ENCODE measurements around the gene TPST2.

Gene TPST2

DNA sequence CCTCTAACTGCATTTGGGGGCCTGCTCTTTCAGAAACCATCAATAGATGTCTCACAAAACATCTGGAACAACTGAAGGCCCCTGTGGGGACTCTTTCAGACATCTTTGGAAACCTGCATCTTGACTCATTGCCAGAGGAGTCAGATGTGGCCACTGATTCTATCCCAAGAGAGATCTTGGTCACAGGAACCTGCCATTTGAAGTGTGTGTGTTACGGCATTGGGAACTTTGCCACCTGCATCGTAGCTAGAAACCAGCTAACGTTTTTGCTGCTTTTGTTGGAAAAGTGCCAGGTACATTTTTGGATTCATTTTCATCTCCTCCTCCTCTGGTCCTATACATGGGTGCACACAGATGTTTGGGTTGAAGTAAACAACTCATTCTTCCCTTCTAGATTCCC is 101.9 kb downstream of the TPST2 start:
- DNase-seq, result no peak

DNA sequence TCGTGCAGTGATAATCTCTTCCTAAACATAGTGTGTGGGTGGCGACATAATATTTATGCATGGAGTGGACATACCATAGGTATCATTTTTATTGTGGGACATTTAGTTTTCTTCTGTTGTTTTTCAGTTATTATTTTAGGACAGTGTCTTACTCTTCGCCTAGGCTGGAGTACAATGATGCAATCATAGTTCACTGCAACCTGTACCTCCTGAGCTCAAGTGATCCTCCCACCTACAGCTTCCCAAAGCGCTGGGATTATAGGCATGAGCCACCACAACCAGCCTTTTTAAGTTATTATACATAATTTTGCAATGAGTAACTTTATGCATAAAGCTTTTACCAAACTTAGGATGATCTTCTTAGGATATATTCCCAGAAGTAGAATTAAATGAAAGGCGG is 103.5 kb downstream of the TPST2 start:
- no peak for DNase-seq

DNA sequence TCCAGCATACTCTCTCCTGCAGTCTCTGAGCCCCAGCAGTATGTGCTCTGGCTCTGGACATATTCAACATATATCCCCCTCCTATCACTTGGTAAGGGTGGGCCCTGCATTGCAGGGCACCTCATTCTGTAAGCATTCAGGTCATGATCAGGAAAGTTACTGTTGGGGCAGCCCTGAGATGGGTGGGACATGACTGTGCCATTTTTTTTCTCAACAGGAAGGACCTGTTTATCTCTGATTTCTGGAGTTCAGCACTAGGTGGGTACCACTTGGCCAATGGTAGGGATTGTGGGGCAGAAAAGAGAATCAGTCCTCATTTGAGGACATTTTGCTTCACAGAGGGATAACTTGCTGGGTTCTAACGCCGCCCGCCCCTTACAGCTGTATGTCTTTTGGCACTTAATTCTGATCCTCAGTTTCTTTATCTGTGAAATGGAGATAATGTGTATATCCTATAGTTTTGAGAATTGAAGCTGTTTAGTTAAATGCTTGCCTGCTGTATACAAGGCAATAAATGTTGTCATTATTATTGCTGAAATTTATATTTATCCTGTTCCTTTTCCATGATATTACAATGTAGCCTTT is 104.0 kb downstream of the TPST2 start:
- no peak for DNase-seq

DNA sequence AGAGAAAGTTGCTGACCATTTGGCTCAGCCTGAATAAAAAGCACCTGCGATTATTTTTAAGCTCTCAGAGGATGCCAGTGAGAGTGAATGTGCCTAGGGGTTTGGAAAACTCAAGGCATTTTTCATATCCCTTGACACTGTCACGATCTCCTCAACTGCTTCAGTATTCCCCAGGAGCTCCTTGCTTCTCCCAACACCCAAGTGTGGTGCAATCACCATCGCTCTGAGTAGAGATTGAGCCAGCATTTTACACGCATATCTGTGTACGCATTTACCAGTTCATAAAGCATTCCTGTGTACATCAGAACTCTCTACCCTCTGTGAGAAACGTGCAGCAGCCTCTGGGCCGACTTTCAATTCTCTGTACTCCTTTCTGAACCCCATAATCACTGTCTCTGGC is 104.9 kb downstream of the TPST2 start:
- DNase-seq, result no peak

DNA sequence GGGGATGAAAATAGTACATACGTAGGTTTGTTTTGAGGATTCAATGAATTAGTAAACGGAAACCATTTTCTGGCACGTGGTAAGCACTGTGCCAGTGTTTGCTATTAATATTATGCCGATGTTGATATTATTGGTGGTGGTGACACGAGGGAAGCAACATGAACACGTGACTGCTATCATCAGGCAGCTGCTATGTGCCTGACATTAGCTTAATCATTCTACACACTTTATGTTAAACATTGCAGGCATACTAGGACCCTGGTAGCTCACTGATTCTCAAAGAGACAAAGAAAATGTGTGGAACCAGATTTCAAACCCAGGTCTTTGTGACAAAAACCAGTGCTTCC is 105.6 kb downstream of the TPST2 start:
- DNase-seq, result no peak

DNA sequence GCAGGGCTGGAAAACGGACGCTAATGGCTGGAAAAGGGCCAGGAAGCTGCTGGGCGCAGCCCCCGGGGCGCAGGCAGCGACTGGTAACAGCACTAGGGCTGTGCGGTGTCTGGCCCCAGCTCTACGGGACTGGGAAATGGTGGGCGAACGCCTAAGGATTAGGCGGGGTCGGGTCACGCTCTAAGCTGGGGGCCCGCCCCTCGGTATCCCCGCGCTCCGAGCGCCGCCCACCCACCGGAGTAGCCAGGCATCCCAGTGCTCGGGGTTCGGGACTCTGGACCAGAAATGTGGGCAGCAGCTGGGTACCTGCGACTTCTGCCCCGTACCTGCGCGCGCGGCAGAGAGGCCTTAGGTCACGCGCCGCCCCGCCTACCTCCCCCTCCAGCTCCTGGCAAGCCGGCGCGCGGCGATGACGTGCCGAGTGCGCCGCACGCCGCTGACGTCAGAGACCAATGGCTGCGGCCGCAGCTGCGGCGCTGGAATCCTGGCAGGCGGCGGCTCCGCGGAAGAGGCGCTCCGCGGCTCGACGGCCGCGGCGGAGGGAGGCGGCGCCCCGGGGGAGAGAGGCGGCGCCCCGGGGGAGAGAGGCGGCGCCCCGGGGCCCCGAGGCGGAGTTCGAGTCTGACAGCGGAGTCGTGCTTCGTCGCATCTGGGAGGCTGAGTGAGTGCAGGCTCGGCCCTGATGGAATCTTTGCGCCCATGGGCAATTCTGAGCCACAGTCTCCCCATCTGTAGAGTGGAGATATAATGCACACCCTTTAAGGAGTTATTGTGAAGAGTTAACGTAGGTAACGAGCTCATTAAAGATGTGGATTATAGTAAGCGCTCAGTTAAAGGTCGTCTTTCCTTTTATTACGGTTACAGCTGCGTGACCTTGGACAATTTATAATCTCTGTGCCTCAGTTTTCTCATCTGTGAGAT is 106.2 kb downstream of the TPST2 start, which contains the start of the genes HPS4 and SRRD:
HPS4 (minus strand) TSS at position 345 of the 921 bp plus-strand sequence. CDS start 2,021 bp downstream, outside the sequence.
SRRD (plus strand) TSS at position 439 of the 921 bp plus-strand sequence; CDS start at position 453, 14 bp downstream.
- DNase-seq, result peak; percentile 59 to 75

DNA sequence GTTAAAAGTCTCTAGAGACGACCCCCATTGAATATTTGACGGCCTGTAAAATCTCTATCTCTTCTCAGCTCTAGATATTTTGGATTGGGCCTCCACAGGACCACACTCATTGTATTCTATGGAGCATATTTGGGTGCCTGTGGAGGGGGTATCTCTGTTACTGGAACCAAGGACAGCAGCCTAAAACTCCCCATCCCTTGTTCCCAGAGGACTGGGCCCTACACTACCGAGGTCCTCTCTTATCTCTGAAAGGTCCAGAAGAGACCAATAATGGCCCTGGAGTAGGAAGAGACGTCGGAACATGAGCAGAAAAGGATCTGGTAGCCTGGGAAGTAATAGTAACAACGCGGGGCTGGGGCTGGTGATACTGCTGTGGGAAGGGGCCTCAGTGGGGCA is 106.9 kb downstream of the TPST2 start:
- DNase-seq, result no peak

DNA sequence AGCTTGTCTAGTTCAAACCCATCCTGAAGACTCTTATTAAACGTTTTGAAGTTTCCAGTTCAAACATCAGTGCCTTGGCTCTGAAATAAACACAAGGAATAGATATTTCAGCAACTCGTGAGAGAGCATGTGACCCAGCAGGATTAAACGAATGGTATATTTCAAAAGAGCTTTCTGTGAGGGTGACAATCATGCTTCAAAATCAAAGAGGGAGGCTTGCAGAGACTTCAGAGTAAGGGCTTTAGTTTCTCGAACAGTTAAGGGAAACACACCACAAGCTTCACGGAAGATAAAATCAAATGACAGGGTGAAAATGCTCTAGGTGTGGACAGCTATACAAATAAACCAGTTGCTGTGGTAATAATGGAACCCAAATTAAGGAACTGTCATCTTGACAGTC is 107.8 kb downstream of the TPST2 start:
- no peak for DNase-seq

DNA sequence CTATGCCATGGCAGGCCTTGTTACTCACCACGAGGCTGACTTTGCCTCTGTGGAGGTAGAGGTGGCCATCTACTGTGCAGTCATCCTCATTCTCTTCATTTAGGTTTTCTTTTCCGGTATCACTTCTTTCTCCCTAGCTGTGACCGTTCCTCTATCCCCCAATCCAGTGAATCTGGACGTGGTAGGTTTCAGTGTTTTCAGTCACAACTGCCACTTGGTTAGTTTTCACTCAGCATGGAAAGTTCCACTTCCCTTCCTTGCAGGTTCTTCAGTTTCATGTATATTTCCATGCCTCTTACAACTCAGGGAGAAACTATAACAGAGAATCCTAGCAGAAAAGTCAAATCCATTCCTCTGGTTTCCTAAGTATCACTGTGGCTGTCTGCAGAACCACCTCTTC is 108.2 kb downstream of the TPST2 start:
- DNase-seq, result no peak

DNA sequence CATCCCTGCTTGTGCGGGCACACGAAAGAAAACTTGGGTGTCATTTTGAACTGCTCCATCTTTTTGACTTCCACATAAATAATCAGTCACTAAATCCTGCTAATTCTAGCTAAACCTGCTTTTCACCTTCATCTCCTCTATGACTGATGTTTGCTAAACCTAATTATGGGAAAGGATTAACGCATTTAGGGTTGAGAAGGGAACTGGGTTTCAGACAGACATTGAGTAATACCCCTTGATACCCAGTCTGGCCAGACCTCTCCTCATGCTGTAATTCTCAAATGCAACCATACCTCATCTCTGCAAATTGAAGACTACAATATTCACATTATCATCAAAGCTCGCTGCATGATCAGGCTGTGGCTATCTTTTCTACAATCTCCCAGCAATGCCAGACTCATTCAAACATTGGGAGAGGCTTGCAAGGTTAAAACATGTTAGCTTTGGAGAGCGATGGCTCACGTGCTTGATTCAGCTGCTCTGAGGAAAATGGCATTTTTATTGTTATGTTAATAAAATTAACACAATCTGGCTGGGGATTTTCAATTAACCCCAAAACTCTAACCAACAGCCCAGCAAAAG is 108.7 kb downstream of the TPST2 start:
- DNase-seq, result no peak

DNA sequence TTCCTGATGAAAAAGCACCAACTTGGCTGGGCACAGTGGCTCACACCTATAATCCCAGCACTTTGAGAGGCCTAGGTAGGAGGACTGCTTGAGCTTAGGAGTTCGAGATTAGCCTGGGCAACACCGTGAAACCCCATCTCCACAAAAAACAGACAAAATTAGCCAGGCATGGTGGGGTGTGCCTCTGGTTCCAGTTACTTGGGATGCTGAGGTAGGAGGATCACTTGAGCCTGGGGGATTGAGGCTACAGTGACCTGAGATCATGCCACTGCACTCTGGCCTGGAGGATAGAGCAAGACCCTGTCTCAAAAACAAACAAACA is 109.4 kb downstream of the TPST2 start:
- no peak for DNase-seq

DNA sequence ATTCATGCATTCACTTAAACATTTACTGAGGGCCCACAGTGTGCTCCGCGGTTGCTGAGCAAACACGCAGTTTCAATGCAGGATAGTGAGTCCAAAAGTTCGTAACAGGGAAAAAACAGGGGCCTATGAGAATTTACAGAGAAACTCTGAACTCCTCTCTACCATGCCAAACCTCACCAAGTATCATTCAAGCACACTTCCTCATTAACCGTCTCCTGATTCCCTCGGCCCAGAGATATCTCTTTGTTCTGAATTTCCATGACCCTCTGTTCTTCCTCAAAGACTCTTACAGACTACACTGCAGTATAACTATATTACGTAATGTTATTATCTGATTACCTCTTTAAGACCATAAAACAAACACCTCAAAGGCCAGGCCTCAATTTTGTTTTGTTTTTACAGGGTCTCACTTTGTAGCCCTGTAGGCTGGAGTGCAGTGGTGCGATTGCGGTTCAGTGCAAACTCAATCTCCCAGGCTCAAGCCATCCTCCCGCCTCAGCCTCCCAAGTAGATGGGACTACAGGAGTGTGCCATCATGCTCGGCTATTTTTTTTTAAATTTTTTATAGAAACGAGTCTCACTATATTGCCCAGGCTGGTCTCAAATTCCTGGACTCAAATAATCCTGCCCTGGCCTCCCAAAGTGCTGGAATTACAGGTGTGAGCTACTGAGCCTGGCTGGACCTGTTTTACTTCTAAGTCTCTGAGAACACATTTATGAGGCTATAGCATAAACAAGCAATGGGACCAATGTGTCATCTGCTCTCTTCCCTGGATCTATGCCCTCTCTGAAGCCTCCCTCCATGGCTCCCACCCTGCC is 109.9 kb downstream of the TPST2 start:
- peak; percentile 64 to 71 for DNase-seq

DNA sequence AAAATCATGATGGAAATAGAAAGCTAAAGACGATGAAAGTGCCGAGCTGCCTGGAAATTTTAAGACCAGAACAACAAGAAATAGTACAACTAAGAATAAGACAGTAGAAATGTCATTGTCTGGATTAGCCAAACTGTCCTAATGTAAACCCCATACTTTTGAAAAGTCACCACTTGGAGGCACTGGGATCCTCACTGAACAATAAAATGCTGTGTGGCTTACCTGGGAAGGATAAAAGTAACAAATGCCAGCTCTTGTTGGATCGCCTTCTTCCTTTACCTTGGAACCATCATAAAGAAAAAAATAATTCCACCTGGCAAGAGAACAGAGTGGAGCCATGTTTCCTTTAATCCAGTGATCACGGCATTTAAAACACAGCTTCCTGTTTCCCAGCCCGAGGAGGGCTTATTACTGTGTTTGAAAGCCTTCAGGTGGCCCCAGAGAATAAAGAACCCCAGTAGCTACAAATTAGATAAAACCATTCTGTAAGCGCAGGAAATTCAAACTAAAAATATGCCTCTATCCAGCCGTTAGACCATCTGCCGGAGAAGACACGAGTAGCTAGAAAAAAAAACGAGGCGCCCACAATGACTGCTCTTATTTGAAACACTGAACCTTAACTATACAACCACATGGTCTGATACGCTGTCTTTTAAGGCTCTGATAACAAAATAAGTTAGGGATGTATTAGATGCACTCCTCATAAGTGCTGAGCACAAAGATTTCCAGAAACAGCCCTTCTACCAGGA is 110.7 kb downstream of the TPST2 start:
- peak in 1 of 2 experiments; percentile 25 for DNase-seq

DNA sequence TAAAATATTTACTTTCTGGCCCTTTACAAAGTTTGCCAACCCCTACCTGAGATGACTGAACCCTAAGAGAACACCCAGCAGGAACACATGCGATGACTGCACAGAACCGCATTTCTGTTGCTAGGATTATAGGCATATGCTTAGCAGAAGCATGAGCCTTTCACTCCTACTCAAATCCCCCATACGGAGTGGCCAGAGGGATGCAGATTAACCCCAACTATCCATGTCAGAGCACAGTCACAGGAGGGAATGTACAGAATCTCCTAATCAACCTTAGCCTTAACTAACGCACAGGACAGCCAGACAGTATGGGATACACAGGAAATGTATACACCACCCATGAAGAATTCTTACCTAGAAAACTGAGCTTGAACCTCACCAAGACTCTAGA is 112.6 kb downstream of the TPST2 start:
- DNase-seq, result no peak

DNA sequence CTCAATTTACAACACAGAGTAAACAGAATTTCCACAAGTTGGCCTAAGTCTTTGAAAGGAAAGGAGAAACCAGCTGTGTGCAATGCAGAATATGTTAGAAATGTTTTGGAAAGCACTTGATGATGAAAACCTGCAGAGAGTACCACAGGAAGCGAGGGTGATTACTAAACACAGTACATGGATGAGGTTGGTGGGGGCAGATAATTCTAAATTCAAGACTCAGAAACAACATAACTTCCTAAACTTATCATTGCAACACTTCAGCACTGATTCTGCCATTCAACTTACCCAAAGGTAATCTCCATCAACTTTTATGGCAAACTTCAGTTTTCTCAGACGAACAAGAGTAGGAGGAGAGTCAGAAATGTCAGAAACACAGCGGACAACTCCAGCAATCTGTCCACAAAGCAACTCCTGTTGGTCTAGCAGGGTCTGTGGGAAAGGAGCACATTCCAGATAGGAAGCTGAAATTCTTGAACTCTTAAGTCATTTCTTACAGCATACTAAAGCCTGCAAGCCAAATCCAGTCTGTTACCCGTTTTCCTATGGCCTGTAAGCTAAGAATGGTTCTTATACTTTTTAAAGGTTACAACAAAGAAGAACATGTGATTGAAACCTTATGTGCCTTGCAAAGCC is 113.1 kb downstream of the TPST2 start:
- peak; percentile 66 to 67 for DNase-seq

DNA sequence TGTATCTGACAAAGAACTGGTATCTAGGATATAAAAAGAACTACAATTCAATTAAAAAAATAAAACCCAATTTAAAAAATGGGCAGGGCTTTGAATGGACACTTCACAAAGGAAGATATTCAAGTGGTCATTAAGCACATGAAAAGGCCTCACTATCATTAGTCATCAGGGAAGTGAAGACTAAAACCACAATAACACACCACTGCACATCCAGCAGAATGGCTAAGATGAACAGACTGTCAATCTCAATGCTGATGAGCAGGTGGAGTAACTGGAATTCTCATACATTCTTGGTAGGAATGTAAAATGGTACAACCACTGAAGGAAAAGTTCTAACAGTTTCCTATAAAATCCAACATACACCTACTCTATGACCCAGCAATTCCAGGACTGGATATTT is 115.2 kb downstream of the TPST2 start:
- DNase-seq, result peak in 1 of 2 experiments; percentile 6
